Cerebellar nuclear complex (tissue), 1 donor: ENCODE results near the gene URAD.
"Not testable (repeated sequence)": the region's sequence is repeated elsewhere in the genome, so short reads cannot be mapped to it uniquely, and the experiment has no call there.

ENCODE experiments used
- DNase-seq, 2 experiments: peaks; one replicate each; lab custom pipeline; 2025; lab: John Stamatoyannopoulos, UW

Gene URAD

DNA sequence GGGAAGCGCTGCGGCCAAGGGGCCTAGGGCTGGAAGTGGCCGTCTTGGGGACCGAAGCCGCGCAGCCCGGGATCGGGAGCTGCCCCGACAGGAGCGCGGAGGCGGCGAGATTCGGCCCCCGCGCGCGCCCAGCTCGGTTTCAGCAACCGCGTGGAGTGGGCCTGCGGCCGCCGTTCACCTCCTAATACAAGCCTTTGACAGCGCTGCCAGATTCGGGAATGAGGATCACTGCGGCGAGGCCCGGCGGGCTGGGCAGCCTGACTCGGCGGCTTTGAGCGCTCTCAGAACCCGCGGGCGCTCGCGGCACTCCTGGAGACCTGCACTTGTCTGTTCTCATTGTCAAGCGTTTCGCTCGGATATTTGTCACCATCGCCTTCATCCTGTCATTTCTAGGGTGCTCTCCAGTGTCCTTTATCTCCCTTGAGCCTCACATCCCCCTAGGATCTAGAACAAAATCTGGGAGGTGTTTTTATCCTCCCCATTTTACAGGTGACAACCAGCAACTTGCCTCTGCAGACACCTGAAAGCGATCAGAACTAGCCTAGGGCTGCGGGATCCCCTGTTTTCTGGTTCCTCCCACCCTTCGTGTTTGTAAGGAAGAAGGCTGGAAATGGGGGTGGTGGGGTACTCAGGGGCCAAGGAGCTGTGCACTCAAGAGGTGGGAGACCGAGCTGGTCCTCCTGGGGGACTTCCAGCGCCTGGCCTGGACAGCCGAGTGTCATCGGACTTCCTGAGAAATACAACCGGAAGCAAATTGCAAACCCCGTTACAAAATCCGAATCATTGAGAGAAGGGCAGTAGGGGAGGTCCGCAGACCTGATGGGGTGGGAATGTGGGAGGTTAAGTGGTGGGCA is 17.9 kb downstream of the URAD start:
- DNase-seq = no peak

DNA sequence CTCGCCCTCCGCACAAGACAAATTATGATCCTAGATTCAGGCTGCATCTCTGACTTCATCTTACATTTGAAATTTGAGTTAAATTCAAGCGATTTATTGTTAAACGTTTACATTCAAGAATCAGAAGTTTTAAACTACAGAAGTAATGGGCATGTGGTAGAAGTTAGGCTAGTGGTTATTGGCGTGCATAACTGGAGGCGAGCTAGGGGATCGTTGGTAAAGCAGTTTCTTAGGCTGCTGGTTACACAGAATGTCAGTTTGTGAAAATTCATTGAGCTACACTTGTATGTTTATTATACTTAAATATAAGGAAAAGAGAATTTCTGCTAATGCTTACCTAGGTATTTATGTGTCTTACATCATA is 18.6 kb downstream of the URAD start:
- DNase-seq = no peak

DNA sequence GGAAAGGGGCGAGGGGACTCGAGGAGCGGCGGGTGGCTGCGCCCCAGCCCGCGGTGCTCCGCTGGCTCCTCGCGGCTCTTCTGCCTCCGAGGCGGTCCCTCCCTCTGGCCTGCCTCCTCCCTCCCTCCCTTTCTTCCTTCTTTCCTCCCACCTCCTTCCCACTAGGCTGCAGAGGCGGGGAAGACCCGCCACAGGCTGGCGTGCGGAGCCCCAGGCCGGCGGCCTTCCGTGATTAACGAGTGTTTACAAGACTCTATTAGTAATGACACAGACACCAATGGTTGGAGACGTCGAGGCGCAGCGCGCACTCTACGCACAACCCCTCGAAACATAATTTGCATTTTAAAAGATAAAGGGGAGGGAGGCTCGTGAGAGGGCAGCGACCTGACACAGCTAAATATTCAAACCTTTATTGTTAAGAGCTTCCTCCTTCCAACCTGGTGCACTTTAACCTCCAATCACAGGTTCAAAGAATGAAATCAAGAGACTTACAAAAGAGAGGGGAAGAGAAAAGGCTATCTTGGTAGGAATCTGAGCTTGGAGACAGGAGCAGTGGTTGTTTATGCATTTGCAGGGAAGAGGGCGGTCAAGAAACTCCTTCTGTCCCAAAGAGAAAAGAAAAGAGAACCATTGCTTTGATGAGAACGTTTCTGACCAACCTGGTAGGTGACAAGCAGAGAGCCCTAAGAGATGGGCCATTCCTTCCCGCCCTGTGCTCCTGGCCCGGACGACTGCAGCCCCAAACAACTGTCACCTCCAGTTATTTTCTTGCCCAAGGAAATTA is 19.2 kb downstream of the URAD start, which contains the start of gene CDX2:
CDX2 (minus strand) TSS at position 234 of the 784 bp plus-strand sequence. CDS start 309 bp downstream, outside the sequence.
- no peak for DNase-seq

DNA sequence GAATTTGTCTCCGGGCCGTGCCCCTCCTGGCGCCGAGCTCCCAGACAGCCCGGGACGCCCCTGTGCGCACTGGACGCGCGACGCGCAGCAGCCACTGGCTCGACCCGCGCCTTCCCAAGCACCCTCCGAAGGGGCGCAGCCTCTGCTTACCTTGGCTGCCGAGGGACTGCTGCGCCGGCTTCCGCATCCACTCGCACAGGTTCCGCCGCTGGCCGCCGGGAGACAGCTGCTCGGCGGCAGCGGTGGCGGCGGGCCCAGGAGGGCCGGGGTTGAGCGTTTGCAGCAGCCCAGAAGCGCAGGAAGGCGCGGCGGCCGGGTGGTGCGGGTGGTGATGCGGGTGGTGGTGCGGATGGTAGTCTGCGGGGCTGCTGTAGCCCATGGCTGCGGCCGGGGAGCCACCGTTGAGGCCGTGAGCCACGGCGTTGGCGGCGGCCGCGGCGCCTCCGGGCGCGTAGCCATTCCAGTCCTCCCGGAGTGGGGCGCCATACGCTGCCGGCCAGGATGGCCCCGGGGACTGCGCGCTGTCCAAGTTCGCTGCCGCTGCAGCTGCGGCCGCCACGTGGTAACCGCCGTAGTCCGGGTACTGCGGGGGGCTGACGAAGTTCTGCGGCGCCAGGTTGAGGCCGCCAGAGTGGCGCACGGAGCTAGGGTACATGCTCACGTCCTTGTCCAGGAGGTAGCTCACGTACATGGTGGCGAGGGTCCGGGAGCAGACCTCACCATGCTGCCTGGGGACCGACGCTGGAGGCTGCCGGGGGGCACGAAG is 20.0 kb downstream of the URAD start:
- no peak for DNase-seq

DNA sequence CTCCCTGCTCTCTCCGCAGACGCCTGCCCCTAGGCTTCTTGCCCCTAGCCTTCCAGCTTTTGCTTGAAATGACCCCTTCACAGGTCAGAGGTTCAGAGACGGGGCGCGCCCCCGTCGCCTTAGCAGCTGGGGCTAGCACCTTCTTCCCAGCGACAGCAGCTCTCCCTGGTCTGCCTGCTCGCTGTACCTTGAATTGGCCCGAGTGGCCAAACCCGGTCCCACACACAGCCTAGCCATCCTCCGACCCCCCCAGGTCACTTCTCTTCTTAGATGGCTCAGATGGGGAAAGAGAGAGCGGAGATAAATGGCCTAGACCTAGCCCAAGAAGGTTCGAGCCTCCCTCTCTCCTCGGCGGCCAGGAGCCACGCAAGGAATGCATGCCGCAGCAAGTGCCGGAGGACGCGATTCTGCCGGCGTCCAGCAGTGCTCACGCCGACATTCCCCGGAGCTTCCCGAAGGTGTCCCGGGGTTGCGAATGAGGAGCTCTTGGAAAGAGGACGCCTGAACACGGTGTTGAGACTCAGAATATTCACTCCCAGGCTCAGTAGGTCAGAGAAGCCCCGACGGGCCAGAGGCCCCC is 20.7 kb downstream of the URAD start:
- no peak for DNase-seq

DNA sequence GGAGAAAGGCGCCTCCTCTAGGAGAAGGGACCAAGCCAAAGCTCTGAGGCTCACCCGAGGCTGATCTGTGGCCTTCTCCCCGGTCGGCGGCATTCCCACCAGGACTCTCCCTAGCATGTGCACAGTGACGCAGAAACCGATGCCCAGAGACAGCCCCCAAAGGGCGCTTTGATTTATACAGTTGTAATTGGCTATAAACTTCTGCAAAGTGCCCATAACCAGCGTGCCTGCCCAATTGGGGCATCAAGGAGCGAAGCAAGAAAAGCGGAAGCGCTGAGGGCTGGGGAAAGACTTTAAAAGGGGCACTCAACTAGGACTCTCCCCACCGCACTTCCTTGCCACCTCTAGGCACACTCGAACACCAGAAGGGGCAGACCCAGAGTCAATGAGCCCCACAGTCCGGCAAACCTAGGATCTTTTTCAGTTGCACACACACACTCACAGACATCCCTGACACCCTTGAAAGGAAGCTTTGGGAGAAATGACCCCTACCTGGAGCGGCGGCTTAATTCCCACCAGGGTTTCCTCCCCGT is 21.2 kb downstream of the URAD start:
- no peak for DNase-seq

DNA sequence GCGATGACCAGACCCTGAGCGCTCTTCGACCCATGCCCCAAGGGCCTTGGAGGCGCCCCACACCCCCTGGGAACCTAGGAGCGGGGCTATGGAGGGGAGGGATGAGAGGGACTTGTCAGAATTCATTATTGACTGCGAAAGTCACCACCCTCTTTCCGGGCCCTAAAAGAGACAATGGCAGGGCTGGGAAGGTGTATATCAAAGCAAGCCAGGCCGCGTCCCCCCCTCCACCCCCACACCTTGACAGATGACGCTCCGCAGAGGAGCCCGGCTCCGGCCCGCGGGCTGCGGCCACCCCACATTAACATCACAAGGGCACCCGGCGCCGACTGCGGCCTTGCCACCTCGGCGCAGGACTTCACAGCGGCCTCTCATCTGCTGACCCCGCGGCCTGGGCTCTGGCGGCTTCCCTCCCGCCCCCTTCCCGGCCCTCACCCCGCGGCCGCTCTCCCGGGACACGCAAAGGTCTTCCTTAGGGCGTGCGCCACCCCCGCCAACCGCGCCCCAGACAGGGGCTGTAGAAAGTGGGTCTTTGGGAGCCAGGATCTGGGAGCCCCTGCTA is 21.8 kb downstream of the URAD start:
- DNase-seq = no peak

DNA sequence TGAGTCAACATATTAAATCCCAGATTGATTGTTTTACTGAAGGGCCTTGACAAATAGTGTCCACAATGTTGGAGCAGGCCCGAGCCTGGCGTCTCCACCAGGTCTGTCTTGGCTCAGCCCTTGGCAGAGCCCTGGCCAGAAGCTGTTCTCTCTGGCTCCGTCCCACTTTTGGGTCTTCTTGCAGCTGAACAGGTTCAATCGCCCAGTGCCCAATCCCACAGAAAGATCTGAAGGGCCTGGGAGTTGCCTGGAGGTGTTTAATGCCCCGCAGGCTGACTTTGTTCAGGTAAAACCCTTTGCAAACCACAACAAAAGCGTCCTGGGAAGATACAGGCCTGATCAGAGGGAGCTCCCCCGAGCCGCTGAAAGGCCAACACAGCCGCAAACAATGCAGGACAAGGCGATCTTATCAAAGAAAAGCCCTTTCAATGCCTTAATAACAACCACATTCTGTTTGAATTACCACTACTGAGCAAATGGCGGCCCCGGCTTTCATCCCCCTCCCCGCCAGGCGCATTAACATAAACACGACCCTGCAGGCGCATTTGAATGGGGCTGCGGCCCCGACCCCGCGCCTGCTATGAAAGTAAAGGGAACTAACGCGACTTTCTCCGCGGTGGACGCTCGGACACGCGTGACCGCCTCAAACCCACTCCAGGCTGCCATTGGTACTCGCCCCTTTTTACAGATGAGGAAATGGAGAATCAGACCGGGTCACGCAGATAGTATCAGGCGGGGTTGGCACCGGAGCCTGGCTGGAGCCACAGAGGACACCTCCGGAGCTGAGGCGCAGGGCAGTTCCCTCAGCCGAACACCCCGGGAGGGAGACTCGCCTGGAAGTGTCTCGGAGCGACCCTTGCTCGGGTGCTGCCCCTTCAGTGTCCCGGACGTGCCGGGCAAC is 22.5 kb downstream of the URAD start:
- DNase-seq = no peak

DNA sequence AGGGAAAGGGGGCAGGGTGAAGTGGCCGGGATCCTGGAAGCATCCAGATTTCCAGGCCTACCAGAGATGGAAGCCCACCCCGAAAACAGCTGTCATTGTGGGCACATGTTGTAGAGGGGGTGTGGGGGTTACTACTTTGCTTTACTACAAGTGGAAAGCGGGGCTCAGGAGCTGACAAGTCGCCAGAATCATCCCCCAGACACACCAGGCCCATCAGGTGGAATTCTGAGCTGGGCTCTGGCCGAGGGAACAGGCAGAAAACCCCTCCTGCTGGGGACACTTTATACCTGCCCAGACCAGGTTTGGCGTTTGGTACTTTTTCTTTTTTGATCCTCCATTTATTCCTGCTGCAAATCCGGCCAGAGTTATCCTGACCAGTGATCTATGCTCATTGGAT is 23.2 kb downstream of the URAD start:
- no peak for DNase-seq

DNA sequence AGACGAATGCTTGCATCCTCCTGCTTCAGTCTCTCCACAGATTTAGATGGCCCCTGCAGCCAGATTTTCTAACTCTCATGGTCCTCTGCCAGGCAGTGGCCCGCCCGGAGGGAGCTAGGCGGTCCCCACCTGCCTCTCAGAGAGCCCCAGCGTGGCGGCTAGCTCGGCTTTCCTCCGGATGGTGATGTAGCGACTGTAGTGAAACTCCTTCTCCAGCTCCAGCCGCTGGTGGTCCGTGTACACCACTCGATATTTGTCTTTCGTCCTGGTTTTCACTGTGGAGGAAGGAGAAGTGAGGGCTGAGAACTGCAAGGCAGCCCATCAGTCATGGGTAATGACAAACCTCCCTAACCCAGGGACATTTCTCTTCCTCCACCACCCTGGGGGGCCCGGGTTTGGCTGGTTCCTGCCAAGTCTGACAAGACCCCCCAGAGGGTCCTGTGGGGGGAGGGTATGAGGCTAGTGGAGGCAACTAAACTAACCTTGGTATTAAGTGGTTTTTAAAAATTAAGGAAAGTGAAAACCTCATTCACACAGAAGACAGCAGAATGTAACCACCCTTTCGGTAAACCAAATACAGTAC is 23.7 kb downstream of the URAD start:
- DNase-seq = no peak

DNA sequence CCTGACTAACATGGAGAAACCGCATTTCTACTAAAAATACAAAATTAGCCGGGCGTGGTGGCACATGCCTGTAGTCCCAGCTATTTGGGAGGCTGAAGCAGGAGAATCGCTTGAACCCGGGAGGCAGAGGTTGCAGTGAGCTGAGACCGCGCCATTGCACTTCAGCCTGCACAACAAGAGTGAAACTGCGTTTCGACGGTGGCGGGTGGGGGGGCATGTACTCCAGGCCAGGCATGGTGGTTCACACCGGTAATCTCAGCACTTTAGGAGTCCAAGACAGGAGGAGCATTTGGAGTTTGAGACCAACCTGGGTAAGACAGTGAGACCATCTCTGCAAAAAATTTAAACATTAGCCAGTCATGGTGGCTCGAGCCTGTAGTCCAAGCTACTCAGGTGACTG is 24.3 kb downstream of the URAD start:
- not testable (repeated sequence) for DNase-seq

DNA sequence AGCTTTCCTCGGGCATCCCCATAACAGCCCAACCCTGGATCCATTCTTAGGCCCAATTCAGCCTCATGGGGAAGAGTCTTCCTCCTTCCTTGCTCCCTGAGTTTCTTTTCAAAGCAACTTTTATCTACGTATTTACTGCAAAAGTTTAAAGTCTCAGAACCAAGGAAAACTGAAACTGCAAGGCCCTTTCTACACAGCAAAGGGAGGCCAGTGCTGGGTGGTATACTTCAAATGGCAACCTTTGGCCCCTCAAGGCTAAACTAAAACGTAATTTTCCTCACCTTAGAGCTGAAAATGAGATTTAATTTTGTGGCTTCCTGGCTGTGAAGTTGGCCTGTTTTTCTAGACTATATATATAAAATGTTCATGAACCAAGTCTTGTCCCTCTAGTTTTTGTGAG is 25.0 kb downstream of the URAD start:
- DNase-seq = no peak

DNA sequence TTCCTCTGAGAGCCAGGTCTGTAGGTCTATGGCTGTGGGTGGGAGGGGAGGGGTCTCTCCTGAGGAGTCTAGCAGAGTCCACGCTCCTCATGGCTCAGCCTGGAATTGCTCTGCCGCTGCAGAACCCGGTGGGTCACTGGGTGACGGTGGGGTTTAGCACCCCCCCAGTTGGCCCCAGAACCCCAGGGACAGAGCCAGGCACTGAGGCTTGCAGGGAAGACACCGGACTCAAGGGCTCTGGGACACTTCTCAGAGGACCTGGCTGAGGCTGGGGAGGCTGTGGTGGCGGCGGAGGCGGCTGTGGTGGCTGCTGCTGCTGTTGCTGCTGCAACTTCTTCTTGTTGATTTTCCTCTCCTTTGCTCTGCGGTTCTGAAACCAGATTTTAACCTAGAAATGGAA is 25.5 kb downstream of the URAD start:
- no peak for DNase-seq

DNA sequence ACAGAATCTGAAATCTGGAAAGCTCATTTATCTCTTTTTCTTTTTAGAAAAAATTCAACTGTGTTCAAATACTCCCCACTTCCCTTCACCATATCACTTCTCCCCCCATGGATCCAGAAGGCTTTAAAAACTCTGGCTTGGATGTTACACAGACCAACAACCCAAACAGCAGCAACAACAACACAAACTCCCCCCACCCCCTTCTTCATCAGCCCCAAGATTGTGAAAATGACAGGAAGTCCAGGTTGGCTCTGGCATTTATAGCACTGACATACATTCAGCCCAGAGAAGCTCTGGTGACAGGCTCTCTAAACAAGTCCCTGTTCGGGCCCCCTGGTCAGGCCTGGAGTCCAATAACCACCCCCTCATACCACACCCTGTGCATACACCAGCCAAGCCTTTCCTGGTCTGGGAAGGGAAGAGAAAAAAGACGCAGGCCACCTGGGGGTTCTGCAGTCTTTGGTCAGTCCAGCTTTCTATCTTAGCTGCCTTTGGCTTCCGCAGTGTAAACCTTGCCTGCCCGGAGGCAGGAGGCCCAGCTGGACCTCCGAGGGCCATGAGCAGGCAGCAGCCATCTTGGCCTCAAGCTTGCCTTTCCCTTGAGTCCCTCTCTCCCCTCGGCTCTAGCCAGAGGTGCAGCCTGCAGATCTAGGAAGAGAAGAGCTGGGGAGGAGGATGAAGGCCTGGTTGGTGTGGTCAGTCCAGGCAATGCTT is 26.2 kb downstream of the URAD start:
- DNase-seq = no peak

DNA sequence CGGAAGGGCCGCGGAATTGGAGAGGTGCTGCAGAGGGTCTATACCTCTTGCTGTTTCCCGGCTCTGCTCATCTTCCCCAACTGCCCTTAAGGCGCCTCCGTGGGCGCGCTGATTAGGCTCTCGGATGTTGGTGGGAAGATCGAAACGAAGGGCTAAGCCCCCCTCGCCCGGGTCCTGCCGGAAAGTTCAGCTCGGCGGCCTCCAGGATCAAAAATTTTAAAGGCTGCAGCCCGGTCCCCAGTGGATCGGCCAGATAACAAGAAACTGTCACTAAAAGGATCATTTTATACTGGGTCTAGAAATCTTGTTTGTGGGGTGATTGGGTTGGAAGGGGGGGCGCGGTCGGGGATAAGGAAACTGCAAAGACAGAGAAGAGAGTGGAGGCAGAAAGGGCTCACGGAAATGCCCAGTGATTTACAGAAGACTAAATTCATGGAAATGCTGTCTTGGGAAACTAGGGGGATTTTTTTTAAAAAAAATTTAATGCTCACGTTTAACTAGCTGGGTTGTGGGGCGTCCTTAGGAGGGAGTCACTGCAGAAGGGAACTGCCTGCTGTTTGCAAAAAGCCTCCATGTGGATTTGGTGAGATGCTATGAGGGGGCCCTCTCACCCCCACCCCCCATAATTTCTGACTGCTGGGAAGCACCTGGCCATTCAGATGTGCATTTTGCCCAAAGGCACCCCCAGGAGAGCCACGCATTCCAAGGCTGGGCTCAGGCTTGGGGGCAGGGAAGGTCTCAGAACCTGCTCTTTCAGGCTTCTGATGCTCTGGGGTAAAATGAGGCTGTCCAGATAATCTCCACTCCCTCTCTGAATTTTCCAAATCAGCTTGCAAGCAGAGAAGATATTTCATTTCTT is 27.0 kb downstream of the URAD start:
- DNase-seq = no peak

DNA sequence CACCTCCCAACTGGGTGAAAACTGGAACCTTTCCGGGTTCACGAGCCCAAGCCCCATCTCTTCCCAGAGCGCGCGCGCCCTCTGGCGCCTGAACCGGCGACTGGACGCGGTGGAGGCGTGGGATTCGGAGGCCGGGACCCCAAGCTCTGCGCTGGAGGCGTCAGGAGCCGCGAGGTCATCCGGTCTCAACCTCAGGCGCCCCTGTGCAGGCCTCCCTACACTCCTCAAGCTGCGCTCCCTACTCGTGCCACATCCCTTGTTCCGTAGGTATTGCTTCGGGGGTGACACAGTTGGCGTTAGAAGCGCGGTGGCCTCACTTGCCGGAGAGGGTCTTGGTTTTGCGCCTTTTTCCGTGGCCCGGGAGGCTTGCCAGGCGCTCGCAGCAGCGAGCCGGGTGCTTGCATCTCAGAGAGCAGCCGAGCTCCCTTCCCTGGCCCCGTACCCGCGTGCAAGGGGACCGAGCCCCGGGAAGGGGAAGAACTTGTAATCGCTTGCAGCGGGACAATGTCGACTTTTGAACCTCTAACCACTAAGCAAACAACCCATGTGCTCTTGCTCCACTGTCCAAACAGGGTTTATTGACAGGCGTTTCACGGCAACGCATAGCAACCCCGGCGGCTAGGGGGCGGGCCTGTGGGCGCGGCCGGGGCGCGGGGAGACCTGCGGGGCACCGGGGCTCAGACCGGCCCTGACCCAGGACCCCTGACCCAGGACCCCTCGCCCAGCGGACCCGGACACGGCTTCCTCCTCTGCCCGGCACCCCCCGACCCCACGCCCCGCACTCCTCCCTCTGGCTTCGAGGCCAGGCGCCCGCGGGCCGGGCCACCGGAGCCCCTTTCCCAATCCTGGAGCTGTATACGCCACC is 27.9 kb downstream of the URAD start:
- DNase-seq = no peak

DNA sequence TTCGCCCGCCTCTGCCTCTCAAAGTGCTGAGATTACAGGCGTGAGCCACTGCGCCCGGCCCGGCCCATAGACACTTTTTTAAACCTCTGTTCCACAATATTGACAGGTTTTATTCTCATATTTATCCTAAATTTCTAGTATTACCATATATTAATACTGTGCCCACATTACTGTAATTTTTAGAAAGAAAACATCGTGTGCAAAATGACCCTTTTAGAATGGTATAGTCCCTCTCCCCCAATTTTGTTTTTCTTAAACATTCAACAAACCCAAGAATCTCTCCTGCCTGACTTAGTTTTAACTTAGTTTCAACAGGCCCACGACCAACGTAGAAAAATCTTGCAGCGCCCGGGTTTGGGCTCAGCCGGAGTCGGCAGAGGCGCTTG is 28.5 kb downstream of the URAD start:
- no peak for DNase-seq
